SK-N-SH treated with all-trans-retinoic acid at 6 μM for 48 hours (cell line): Measurements from ENCODE around the gene VPS54.

Experiments used
- ATAC-seq: fragments of 200-7000 bp; cut with Tn5 transposase; 3 replicates; pipeline ENCODE4 v1.9.1; 2020; ENCODE audit warnings: mild to moderate bottlenecking, moderate library complexity
- ARNTL ChIP-seq: fragments of 450-650 bp; formaldehyde crosslinking; IDR thresholded peaks from 2 replicates; pipeline ENCODE4 v1.5.0; 2020; ENCODE audit warnings: low read depth, mild to moderate bottlenecking, moderate library complexity, borderline replicate concordance
- BACH2 ChIP-seq: fragments of 250-450 bp; sonication (Bioruptor Pico); IDR thresholded peaks from 2 replicates; pipeline ENCODE4 v1.9.0; 2021; ENCODE audit warnings: mild to moderate bottlenecking, borderline replicate concordance
- CSDC2 ChIP-seq: fragments of 250-450 bp; sonication (Bioruptor Pico); IDR thresholded peaks from 2 replicates; pipeline ENCODE4 v1.5.0; 2020; ENCODE audit warnings: mild to moderate bottlenecking, moderate library complexity
- CSRNP3 ChIP-seq: fragments of 250-450 bp; sonication (Bioruptor Pico); IDR thresholded peaks from 2 replicates; pipeline ENCODE4 v1.5.1; 2021; ENCODE audit warnings: mild to moderate bottlenecking, moderate library complexity
- ESRRG ChIP-seq: fragments of 250-450 bp; sonication (Bioruptor Pico); IDR thresholded peaks from 2 replicates; pipeline ENCODE4 v1.6.1; 2021; ENCODE audit warnings: mild to moderate bottlenecking
- GLIS3 ChIP-seq: fragments of 250-450 bp; sonication (Bioruptor Pico); IDR thresholded peaks from 2 replicates; pipeline ENCODE4 v1.5.0; 2020; ENCODE audit warnings: mild to moderate bottlenecking, moderate library complexity
- ISL1 ChIP-seq: fragments of 250-450 bp; sonication (Bioruptor Pico); IDR thresholded peaks from 2 replicates; pipeline ENCODE4 v2.1.2; 2022; ENCODE audit warnings: mild to moderate bottlenecking, moderate library complexity
- OSR1 ChIP-seq: fragments of 250-450 bp; sonication (Bioruptor Pico); IDR thresholded peaks from 2 replicates; pipeline ENCODE4 v1.8.0; 2022; ENCODE audit warnings: moderate library complexity, mild to moderate bottlenecking, inconsistent platforms
- POU6F1 ChIP-seq: fragments of 250-450 bp; sonication (Bioruptor Pico); IDR thresholded peaks from 2 replicates; pipeline ENCODE4 v1.8.0; 2021; ENCODE audit warnings: low read depth, mild to moderate bottlenecking, moderate library complexity, borderline replicate concordance
- PPARA ChIP-seq: fragments of 250-450 bp; sonication (Bioruptor Pico); IDR thresholded peaks from 2 replicates; pipeline ENCODE4 v1.5.0; 2020; ENCODE audit warnings: mild to moderate bottlenecking, borderline replicate concordance
- RARB ChIP-seq: fragments of 250-450 bp; sonication (Bioruptor Pico); IDR thresholded peaks from 2 replicates; pipeline ENCODE4 v1.8.0; 2021; ENCODE audit warnings: mild to moderate bottlenecking, moderate library complexity
- SNAI2 ChIP-seq: fragments of 250-450 bp; sonication (Bioruptor Pico); IDR thresholded peaks from 2 replicates; pipeline ENCODE4 v1.5.0; 2020; ENCODE audit warnings: mild to moderate bottlenecking, moderate library complexity
- TCF4 ChIP-seq: fragments of 250-450 bp; sonication (Bioruptor Pico); IDR thresholded peaks from 2 replicates; pipeline ENCODE4 v1.8.0; 2021; ENCODE audit warnings: mild to moderate bottlenecking, moderate library complexity, borderline replicate concordance
- TOX ChIP-seq: fragments of 250-450 bp; sonication (Bioruptor Pico); IDR thresholded peaks from 2 replicates; pipeline ENCODE4 v1.8.0; 2021; ENCODE audit warnings: mild to moderate bottlenecking, moderate library complexity, borderline replicate concordance
- ZC3H10 ChIP-seq: fragments of 250-450 bp; sonication (Bioruptor Pico); IDR thresholded peaks from 2 replicates; pipeline ENCODE4 v1.5.1; 2021; ENCODE audit warnings: mild to moderate bottlenecking, moderate library complexity
- ZFP3 ChIP-seq: fragments of 250-450 bp; sonication (Bioruptor Pico); IDR thresholded peaks from 2 replicates; pipeline ENCODE4 v1.5.0; 2020; ENCODE audit warnings: mild to moderate bottlenecking, moderate library complexity
- ZNF565 ChIP-seq: fragments of 450-650 bp; formaldehyde crosslinking; conservative IDR thresholded peaks from 2 replicates; pipeline ENCODE4 v1.5.0; 2020; ENCODE audit warnings: low read depth, mild to moderate bottlenecking, moderate library complexity
- ZNF70 ChIP-seq: fragments of 450-650 bp; formaldehyde crosslinking; IDR thresholded peaks from 2 replicates; pipeline ENCODE4 v1.5.0; 2020; ENCODE audit warnings: mild to moderate bottlenecking, moderate library complexity
- TF ChIP-seq, protein P1 (sequence below): fragments of 250-450 bp; sonication (Bioruptor Pico); IDR thresholded peaks from 2 replicates; pipeline ENCODE4 v1.5.0; 2020; ENCODE audit warnings: mild to moderate bottlenecking, moderate library complexity
- TF ChIP-seq, protein P2 (sequence below): fragments of 250-450 bp; sonication (Bioruptor Pico); IDR thresholded peaks from 2 replicates; pipeline ENCODE4 v1.8.0; 2020; ENCODE audit warnings: mild to moderate bottlenecking, moderate library complexity, borderline replicate concordance
- TF ChIP-seq, protein P3 (sequence below): fragments of 250-450 bp; sonication (Bioruptor Pico); IDR thresholded peaks from 2 replicates; pipeline ENCODE4 v1.5.1; 2020; ENCODE audit warnings: low read depth, mild to moderate bottlenecking, moderate library complexity

VPS54 gene

DNA sequence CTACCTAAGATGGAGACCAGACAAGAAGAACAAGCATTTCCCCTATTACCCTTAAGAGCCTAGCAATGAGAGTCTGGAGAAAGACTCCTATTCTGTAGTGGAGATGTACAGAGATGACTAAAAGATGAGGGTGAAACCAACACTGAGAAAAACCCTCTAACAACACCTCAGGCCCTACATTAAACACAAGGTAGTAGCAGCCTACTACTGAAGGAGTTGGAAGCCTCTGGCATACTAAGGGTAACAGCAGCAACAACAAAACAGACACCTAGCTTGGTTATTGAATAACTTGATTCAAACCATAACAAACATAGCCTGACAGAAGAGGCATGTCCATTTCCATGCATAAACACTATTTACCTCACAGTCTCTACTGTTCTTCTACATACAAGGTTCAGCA lies 117.1 kb downstream of the VPS54 start (continued):
- TF ChIP-seq POU6F1 (CRISPR knock-in tag) (no peak), CSRNP3 (CRISPR knock-in tag) (no peak), OSR1 (no peak), ZNF565 (CRISPR knock-in tag) (no peak)
- TF ChIP-seq, protein P1, sequence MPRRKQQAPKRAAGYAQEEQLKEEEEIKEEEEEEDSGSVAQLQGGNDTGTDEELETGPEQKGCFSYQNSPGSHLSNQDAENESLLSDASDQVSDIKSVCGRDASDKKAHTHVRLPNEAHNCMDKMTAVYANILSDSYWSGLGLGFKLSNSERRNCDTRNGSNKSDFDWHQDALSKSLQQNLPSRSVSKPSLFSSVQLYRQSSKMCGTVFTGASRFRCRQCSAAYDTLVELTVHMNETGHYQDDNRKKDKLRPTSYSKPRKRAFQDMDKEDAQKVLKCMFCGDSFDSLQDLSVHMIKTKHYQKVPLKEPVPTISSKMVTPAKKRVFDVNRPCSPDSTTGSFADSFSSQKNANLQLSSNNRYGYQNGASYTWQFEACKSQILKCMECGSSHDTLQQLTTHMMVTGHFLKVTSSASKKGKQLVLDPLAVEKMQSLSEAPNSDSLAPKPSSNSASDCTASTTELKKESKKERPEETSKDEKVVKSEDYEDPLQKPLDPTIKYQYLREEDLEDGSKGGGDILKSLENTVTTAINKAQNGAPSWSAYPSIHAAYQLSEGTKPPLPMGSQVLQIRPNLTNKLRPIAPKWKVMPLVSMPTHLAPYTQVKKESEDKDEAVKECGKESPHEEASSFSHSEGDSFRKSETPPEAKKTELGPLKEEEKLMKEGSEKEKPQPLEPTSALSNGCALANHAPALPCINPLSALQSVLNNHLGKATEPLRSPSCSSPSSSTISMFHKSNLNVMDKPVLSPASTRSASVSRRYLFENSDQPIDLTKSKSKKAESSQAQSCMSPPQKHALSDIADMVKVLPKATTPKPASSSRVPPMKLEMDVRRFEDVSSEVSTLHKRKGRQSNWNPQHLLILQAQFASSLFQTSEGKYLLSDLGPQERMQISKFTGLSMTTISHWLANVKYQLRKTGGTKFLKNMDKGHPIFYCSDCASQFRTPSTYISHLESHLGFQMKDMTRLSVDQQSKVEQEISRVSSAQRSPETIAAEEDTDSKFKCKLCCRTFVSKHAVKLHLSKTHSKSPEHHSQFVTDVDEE (CRISPR knock-in tag): no peak

- TF ChIP-seq PPARA (CRISPR knock-in tag) (no peak), TCF4 (CRISPR knock-in tag) (no peak), ZNF70 (CRISPR knock-in tag) (no peak), RARB (CRISPR knock-in tag) (no peak), ZNF565 (CRISPR knock-in tag) (no peak), TOX (CRISPR knock-in tag) (no peak), SNAI2 (CRISPR knock-in tag) (no peak), ARNTL (CRISPR knock-in tag) (no peak), ZFP3 (CRISPR knock-in tag) (no peak), OSR1 (no peak), BACH2 (CRISPR knock-in tag) (no peak), POU6F1 (CRISPR knock-in tag) (no peak), ZC3H10 (CRISPR knock-in tag) (no peak), GLIS3 (CRISPR knock-in tag) (no peak), CSDC2 (CRISPR knock-in tag) (no peak), ISL1 (CRISPR knock-in tag) (no peak), ESRRG (CRISPR knock-in tag) (no peak)
- TF ChIP-seq, protein P1 (CRISPR knock-in tag): no peak
- TF ChIP-seq, protein P2, sequence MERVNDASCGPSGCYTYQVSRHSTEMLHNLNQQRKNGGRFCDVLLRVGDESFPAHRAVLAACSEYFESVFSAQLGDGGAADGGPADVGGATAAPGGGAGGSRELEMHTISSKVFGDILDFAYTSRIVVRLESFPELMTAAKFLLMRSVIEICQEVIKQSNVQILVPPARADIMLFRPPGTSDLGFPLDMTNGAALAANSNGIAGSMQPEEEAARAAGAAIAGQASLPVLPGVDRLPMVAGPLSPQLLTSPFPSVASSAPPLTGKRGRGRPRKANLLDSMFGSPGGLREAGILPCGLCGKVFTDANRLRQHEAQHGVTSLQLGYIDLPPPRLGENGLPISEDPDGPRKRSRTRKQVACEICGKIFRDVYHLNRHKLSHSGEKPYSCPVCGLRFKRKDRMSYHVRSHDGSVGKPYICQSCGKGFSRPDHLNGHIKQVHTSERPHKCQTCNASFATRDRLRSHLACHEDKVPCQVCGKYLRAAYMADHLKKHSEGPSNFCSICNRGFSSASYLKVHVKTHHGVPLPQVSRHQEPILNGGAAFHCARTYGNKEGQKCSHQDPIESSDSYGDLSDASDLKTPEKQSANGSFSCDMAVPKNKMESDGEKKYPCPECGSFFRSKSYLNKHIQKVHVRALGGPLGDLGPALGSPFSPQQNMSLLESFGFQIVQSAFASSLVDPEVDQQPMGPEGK (CRISPR knock-in tag): no peak
- TF ChIP-seq, protein P3, sequence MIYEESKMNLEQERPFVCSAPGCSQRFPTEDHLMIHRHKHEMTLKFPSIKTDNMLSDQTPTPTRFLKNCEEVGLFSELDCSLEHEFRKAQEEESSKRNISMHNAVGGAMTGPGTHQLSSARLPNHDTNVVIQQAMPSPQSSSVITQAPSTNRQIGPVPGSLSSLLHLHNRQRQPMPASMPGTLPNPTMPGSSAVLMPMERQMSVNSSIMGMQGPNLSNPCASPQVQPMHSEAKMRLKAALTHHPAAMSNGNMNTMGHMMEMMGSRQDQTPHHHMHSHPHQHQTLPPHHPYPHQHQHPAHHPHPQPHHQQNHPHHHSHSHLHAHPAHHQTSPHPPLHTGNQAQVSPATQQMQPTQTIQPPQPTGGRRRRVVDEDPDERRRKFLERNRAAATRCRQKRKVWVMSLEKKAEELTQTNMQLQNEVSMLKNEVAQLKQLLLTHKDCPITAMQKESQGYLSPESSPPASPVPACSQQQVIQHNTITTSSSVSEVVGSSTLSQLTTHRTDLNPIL (CRISPR knock-in tag): no peak
- ATAC-seq: no peak
Measured at GRCh38 chr2:63899639-63900038, 119.6 kb downstream of the VPS54 start.
